ENCODE results near the gene TEKTIP1.

- TF ChIP-seq CTCF (IDR thresholded peaks at IDR 0.05; ENCODE audit: poor library complexity) = no peak
- TF ChIP-seq EZH2 (IDR thresholded peaks at IDR 0.05; ENCODE audit: borderline replicate concordance) = no peak
Observed at GRCh38 chr19:3547767-3548282, 8.9 kb downstream of the TEKTIP1 start.
